22Rv1 (cell line): ENCODE data around the gene DENND6A.
"Not testable (repeated sequence)": the region's sequence is repeated elsewhere in the genome, so short reads cannot be mapped to it uniquely, and the experiment has no call there.

Source experiments
- H3K27ac ChIP-seq: fragments of 450-650 bp; 2 replicates; pipeline ENCODE4 v1.5.1; 2017
- CTCF ChIP-seq: fragments of 450-650 bp; IDR thresholded peaks from 2 replicates; pipeline ENCODE4 v1.5.1; 2017; ENCODE audit warnings: mild to moderate bottlenecking
- ZFX ChIP-seq: fragments of 450-650 bp; IDR thresholded peaks from 2 replicates; pipeline ENCODE4 v1.6.1; 2017; ENCODE audit warnings: antibody characterized with exemption, borderline replicate concordance

DENND6A gene

GRCh38 chr3:57646723-57647122 is 46.2 kb downstream of the DENND6A start:
- H3K27ac ChIP-seq = no peak overlapping the region
- TF ChIP-seq ZFX (no peak), CTCF (no peak)

GRCh38 chr3:57644740-57645139 is 48.1 kb downstream of the DENND6A start:
- TF ChIP-seq ZFX = no peak
- no peak for TF ChIP-seq CTCF
- H3K27ac ChIP-seq = no peak overlapping the region

- H3K27ac ChIP-seq = no peak overlapping the region
- TF ChIP-seq CTCF = no peak
- no peak for TF ChIP-seq ZFX
These were observed 55.5 kb downstream of the DENND6A start for GRCh38 chr3:57637391-57637790.

GRCh38 chr3:57634259-57634658 is 58.6 kb downstream of the DENND6A start:
- H3K27ac ChIP-seq = not testable (repeated sequence)

GRCh38 chr3:57627976-57628375 is 64.9 kb downstream of the DENND6A start:
- no peak overlapping the region for H3K27ac ChIP-seq
- TF ChIP-seq ZFX = no peak
- TF ChIP-seq CTCF = no peak

- TF ChIP-seq ZFX = no peak
- no peak for TF ChIP-seq CTCF
- no peak overlapping the region for H3K27ac ChIP-seq
These were observed 68.1 kb downstream of the DENND6A start for GRCh38 chr3:57624801-57625200.

GRCh38 chr3:57622362-57622761 is 70.5 kb downstream of the DENND6A start:
- no peak overlapping the region for H3K27ac ChIP-seq
- TF ChIP-seq CTCF = no peak
- no peak for TF ChIP-seq ZFX

GRCh38 chr3:57617739-57618138 is 75.1 kb downstream of the DENND6A start:
- TF ChIP-seq CTCF (no peak), ZFX (no peak)
- H3K27ac ChIP-seq = no peak overlapping the region
